NCI-H2029 treated with DMSO at 0.1 percent for 48 hours (cell line): ENCODE data around the gene BBX.
A peak's percentile ranks its signal among the peaks of the same experiment; 100 is the strongest.
"Not testable (repeated sequence)": the region's sequence is repeated elsewhere in the genome, so short reads cannot be mapped to it uniquely, and the experiment has no call there.

Experiments used
- DNase-seq: peaks from one replicate; lab custom pipeline; 2025; lab: John Stamatoyannopoulos, UW

Gene BBX

DNA sequence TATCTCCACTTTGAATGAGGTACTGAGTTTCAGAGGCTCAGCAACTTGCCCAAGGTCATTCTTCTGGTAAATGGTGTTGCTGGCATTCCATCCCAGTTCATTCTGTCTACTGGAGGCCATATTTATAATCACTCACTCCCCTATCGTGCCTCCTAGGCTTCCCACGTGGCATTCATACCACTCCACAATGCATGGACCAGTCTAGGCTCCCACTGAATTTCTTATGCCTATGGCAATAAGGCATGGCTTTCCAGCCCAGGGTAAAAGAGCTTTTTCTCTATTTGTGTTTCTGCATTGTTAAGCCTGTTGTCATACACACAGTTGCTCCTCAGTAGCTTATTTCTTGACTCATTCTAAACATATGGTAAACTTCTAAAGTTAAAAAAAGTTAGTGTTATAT, 19.9 kb downstream of the BBX start:
- DNase-seq, result no peak

DNA sequence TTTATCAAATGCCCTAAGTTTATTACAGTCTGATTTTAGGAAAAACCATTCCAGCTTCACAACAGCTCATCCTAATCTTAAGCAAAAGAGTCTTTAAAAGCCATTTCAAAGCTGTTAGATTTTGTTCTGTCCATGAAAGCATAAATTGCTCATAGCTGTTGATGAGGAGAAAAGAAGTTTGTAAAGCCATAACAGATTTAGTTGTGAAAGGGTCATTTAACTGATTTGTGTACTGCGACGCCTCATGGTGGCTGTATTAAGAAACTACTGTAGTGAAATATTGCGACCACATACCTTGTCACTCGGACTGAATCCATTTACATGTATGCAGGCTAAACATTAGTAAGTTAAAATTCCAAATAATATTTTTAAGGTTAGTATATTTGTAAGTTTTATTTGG, 20.9 kb downstream of the BBX start:
- no peak for DNase-seq

DNA sequence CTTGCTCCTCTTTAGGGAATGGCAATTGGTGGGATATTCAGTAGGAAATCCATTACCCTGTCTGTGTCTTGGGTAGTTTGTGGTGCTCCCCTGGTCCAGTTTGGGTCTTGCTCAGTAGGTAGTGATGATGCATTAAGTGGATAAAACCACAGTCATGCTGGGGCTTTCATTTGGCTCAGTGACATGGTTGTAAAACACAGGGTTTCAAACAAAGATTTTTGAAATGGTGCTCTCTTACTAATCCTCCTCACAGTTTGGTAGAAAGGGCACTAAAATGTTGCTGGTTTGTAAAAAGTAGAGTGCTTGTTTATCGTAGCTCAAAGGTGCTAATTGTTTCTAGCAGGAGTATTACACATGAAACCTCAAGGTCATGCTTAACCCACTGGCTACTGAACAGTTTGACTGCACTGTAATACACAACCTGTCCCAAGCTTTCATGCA, 22.9 kb downstream of the BBX start:
- DNase-seq, result no peak

DNA sequence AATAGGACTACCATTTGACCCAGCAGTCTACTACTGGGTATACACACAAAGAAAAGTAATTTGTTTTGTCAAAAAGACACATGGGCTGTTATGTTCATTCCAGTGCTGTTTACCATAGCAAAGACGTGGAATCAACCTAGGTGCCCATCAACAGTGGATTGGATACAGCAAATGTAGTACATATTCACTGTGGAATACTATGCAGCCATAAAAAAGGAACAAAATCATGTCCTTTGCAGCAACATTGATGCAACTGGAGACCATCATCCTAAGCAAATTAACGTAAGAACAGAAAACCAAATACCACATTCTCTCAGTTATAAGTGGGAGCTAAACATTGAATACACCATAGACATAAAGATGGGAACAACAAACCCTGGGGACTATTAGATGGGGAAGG, 25.8 kb downstream of the BBX start:
- DNase-seq, result no peak

DNA sequence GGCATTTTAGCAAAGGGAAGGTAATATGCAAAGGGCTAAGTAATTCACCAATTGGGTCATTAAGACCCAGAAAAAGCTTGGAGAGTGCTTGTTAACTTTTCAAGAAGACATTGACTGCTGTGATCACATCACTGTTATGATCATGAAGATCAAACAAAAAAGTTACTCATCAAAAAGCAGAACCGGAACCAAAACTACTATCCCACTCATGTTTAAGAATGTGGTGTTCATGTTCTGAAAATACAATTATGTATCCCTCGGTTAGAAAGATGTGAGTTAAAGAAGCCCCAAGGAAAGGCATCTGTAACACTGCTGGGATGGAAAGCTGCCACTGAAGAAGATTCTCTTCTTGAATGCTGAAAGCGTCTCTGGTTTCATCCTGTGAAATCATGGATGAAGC, 32.6 kb downstream of the BBX start:
- no peak for DNase-seq

DNA sequence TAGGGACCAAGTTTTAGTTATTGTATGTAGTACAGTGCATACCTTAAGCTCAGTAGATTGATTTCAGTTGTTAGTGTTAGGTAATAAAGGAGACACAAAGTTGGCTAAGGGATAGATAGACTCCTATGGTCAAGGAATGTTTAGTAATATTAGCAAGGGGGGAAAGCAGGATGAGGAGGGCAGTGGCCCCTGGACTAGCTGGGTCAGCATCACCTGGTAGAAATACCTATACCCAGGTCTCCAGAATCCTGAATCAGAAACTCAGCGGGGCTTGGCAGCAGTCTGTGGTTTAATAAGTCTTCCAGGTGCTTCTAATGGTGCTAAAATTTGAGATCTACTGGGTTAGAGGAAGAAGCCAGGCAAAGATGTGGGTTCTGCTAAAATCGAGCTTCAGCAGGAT, 35.0 kb downstream of the BBX start:
- DNase-seq, result no peak

DNA sequence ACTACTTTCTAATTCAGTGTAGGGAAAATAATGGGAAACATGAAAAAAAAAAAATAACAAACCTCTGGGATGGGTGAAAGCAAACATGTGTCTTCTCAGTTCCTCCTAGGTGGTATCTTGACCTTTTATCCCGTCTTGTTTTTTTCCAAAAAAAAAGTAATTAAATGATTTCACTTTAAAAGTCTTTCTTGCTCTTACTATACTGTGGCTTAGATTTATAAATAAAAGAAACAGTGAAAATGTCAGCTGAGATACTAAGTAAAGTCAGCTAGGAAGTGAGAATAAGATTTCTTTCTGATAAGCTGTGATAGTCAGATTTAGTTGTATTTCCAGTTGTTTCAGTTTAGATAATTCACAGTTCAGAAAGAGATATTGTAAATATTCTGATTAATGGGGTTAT, 37.4 kb downstream of the BBX start:
- DNase-seq, result no peak

DNA sequence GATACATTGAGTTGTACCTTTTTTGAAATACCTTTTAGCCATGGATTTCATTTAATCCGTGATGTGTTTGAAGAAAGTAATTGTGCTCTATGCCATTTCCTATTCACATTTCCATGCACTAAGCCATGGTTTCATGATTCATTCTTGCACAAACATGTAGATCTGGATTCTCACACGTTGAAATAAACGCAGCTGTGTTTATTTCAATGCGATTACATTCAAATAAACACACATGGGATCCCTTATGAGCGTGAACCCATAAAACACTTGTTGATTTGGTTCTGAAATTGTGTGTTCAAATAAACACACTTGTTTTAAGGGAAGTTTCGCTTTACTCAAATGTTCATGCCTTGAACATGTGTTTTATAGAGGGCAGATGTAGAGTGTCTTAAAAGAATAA, 39.2 kb downstream of the BBX start:
- no peak for DNase-seq

DNA sequence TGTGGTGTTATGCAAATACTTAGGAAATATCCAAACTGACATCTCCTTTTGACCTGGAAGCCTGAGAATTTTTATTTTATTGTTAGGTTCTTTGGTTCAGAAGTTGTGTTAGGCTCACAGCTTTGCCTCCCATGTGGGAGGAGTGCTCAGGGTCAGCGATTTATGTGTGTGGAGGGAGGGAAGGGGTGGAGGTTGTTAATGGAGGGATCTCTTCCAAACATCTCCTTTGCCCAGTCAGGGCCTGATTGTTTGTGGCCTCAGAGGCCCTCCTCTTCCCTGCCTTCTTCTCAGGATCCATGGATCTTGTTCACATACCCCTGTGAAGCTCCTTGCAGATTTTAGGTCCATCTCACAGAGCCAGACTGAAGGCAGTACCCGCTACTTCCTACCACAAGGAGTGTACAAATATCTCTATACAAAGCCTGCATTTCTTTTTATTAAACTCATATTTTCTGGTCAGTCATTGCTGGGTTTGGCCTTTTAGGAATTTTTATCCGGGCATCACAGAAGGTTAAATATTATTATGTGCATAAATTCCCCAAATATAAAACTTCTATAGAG, 40.3 kb downstream of the BBX start:
- no peak for DNase-seq

DNA sequence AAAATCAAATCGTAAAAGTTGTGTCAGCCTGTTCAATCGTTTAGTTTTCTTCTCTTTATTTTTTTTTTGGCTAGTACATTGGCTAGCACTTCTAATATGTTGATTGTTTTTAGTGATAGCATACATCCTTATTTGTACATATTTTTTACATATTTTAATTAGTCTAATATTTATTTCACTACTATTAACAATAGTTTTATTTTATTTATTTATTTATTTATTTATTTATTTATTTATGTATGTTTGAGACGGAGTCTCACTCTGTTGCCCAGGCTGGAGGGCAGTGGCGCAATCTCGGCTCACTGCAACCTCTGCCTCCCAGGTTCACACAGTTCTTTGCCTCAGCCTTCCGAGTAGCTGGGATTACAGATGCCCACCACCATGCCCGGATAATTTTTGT, 42.5 kb downstream of the BBX start:
- not testable (repeated sequence) for DNase-seq

DNA sequence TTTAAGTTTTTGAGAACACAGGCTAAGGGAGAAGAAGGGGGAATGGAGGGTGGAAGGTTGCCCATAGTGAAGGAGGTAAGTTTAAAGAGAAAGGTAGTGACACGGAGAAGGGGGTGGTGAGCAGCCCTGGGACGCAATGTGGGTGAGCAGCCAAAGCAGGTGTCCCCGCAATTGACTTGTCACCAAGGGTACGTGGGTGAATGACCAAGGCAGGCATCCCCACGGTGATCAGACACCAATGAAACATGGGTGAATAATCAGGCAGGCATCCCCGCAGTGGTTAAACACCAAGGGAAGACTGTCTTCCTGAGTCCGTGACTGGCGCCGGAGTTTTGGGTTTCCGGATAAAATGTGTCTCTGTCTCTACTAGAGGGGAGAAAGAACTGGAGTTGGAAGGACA, 48.3 kb downstream of the BBX start:
- DNase-seq, result not testable (repeated sequence)

DNA sequence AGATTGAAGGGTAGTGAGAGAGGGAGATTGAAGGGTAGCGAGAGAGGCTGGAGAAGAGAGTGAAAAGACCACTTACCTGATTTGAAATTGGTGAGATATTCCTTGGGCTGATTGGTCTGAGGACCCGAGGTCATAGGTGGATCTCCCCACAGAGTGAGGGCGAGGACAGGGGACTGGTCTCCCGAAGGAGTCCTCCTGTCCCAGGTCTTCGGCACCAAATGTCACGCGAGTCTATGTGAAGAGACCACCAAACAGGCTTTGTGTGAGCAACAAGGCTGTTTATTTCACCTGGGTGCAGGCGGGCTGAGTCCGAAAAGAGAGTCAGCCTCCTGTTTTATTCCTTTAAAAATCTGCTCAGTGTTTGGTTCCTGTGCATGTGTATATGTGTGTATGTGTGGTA, 48.7 kb downstream of the BBX start:
- not testable (repeated sequence) for DNase-seq

DNA sequence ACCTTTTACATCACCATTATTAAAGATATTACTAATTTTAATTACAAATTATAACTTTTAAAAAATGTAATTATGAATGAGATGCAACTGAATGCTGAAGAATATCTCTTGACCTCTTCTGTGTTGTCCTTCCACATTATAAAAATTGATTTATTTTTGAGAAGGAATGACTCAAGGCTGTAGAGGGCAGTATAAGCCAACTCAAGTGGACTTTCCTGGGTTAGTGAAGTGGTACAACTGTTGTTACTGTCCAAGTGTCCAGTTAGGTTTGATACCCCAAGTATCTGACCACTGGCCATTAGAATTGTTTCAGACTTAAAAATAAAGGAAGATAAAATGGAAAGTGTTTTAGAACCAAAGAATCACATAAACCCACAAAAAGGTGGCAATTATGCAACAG, 51.9 kb downstream of the BBX start:
- DNase-seq, result no peak

DNA sequence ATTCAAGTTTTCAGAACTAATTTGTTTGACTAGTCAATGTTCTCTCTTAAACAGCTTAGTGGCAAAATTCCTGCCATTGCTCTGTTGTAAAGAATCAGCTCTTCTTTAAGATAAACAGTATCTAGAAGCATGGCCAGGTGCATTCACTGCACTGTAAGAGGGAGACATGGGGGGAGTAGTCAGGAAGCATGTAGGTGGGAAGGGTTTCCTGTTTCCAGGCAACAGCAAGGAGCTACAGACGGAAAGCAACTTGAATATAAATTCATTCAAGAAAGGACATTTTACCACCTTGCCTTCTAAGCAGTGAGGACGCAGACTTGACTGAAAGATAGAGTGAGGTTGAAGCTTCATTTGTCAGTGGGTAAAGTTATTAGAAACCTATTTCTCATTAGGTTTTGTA, 55.3 kb downstream of the BBX start:
- no peak for DNase-seq

DNA sequence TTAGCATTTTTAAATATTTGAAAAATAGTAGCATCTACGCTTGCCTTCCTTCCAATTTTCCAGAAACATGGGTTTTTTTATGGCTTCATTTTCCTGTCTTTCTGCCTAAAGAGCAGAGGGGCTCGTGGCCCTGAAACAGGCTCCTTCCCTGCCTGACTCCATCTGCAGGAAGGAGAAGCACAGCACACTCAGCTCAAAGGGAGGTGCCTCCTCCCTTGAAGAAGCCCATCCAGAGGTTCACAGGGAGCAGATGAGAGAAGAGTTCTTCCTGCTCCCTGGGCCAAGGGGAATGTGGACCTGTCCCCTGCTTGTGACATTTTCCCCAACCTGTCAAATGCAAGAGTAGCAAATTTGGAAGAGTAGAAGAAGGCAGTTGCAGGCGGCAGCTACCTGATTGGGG, 55.8 kb downstream of the BBX start:
- no peak for DNase-seq

DNA sequence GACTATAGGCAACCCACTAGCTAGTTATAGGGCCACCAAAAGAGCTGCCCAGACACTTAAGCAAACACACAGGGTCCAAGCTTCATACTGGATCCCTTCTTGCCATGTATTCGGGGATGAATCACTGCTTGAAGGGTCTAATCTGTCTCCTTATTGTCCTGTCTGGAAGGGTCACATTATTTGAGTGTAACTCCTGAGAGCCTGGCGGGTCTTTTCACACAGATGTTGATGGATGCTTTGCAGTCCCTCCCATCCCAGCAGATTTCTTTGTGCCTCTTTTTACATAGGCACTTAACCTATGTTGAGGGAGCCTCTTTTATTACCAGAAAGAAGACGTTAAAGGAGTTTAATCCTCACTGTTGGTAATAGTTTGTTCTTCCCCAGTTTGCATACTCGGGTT, 56.6 kb downstream of the BBX start:
- no peak for DNase-seq

DNA sequence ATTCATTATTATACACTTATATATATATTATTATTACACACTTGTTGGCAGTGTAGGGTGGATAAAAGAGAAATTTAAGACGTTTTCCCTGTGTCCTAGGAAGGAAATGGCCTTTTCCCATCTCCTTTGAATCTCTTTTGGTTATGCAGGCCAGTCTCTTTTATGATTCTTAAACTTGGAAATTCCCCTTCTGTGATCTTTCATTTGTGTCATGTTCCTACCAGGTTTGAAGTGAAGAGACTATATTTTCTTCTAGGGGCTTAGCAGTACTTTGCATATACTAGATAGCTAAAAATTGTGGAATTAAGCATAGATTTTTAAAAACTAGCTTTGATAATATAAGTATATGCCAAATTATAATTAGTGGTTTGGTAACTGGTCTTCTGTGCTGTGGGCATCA, 58.5 kb downstream of the BBX start:
- no peak for DNase-seq

DNA sequence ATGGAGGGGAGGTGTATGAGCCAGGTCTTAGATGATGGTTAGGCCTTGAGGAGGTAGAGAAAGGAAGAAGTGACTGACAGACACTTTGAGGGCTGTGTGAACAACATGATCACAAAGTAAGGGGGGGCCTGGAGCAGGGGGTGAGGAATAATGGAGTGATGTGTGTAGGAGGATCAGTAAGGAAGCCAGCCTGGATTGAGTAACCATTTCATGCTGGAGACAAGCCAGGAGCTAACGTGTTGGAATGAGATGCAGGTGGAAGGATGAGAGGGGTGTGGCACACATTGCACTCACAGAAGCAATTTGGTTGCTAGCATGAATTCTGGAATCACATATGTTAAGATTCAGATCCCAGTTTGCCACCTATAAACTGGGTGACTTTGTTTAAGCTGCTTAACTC, 65.5 kb downstream of the BBX start:
- DNase-seq, result peak; percentile 23

DNA sequence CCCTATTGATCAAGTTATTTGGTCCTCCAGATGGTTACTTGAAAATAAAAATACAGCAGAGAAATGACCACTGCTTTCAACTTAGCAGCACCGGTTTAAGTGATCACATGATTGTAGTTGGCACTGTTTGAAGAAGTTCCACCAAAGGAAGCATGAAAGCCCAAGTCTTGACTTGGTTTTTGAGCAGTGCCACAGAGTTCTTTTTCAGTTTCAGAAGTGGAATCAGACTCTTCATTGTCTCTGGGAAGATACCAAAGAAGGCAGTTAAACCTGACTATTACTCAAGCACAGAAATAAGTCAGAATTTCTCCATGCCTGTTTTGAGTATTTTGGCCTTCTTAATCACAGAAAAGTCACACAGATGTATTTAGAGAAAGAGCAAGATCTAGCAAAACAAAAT, 66.7 kb downstream of the BBX start:
- no peak for DNase-seq

DNA sequence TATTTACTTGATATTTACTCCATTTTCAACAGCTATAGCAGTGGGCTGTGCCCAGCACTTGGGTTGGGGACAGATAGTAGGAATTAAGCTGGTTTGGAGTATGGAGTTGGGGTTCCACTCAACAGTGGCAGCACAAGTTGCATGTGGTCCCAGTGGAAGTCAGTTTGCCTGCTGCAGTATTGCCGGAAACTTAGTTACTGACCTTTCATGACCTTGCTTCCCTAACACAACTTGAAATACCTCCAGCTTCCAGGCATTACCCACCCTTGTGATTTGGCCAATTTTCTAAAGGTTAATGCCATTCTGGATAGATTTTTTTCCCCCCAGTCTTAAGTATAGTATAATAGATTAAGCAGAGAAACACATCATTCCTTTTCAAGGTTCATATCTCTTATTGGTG, 68.0 kb downstream of the BBX start:
- DNase-seq, result no peak

DNA sequence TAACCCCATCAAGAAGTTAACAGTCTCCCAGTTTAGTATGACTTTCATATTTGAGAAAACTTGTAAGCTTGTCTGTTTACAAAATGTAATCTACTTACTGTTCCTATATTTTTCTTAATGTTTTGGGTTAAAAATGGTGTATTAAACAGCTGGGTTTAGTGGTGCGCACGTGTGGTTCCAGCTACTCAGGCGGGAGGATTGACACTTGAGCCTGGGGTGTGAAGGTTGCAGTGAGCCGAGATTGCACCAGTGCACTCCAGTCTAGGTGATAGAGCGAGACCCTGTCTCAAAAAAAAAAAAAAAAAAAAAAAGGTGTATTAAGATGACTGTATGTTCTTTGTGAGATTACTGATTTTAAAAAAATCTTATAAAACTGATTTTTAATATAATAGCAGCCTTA, 69.3 kb downstream of the BBX start:
- DNase-seq, result no peak

DNA sequence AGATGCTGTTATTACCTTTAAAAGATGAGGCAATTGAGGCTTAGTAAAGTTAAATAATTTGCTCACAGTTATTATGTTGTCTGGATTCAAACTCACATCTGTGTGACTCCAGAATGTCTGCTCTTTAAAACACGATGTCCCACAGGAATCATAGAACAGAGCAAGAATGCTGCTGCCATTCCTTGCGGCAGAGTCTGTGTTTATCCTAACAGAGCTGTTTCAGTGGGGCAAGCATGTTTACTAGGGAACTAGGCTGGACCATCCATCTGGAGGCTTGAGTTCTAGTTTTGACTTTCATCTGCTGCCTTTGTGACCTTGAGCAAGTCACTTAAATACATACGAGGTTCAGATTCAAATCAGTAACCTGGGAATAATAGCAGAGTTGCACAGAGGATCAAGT, 72.1 kb downstream of the BBX start:
- DNase-seq, result no peak

DNA sequence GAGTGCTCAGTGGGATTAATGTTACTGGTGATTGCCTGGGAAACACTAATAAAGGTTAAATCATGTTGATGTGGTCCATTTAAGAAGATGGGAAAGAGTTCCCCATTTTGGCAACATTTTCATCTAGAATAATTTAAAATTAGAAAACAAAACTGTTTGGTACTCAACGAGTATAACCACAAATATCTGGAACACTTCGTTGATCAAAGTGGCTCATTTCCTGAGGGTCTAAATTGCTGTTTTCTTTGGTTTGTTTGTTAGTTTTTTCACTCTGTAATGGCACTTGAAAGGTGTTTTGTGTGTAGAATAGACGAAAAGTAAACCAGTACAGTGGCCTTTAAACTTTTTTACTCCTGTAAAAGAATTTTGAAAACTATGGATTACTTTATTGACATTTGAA, 73.9 kb downstream of the BBX start:
- DNase-seq, result no peak

DNA sequence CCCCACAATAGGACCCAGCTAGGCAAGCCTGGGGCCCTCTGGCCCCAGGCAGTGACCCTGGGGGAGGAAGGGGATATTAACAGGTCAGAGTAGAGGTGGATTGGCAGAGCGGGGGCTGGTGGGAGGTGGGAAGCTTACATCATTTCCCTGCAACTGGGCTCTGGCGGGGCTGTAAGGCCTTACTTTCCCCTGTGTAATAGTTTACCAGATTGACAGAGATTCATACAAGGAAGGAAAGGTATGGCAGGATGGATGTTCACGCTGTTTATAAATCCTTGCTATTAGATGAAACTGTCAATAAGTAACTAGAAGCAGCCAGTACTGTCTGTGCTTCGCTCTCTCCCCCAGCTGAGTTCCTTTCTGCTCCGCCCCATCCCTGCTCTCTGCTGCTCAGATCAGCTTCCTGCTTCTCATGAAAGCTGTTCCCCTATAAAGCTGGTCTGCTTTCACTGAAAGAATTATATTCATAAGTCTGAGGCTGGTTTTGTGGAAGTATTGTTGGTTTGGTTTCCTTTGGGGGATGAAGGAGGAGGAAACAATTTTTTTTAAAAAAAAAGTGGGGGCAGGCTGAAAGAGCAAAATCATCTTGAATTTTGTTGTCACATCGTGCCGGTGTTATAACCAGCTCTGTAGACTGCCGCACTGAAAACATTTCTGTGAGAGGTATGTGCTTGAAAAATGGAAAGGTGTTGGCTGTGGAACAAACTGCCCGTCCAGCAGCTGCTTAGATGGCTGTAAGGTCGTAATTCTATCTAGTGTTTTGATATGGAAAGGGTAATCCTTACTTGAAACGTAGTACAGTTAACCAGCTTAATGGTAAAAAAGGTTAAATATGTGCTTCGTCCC, 76.4 kb downstream of the BBX start:
- no peak for DNase-seq
